HepG2 (cell line): ENCODE data around the gene LLGL2.

ENCODE experiments used
- ATF1 ChIP-seq: IDR thresholded peaks from 2 replicates; pipeline ENCODE4 v1.6.1; 2016; ENCODE audit warnings: mild to moderate bottlenecking, control low read depth
- EZH2 ChIP-seq: conservative IDR thresholded peaks from 2 replicates; pipeline ENCODE4 v1.6.1; 2012; ENCODE audit warnings: mild to moderate bottlenecking, low read depth, low read length, moderate library complexity
- GTF2F1 ChIP-seq: fragments of 150-350 bp; IDR thresholded peaks from 2 replicates; pipeline ENCODE4 v1.6.1; 2014; ENCODE audit warnings: low read length
- JUNB ChIP-seq: sonication (generic); formaldehyde crosslinking; IDR thresholded peaks from 2 replicates; pipeline ENCODE4 v1.8.0; 2022; ENCODE audit warnings: missing genetic modification reagents, mild to moderate bottlenecking, borderline replicate concordance
- MXI1 ChIP-seq: IDR thresholded peaks from 3 replicates; pipeline ENCODE4 v1.6.1; 2012; ENCODE audit warnings: low read depth, low read length, inconsistent platforms, borderline replicate concordance
- NFRKB ChIP-seq: fragments of 450-650 bp; IDR thresholded peaks from 2 replicates; pipeline ENCODE4 v1.6.1; 2017

DNA sequence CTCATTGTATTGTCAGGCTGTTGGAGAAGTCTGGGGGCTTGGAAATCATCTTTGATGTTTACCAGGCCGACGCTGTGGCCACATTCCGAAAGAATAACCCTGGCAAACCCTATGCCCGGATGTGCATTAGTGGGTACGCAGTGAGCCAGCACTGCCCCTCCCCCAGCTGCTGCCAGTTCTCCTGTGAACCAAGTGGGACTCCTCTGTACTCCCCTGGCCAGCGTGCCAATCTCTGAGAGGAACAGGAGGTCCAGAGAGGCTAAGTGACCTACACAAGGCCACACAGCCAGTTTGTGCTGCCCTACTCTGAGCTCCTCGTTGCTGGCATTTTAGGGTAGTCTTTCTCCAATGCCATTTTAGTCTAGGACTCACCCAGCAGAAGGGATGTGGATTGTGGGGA, 1.9 kb upstream of the LLGL2 start:
- TF ChIP-seq JUNB (no peak), GTF2F1 (no peak), MXI1 (no peak), ATF1 (CRISPR knock-in tag) (no peak), EZH2 (no peak), NFRKB (no peak)
